GM21737 (cell line): ENCODE results near the gene NELFA.
"Not testable (repeated sequence)": the region's sequence is repeated elsewhere in the genome, so short reads cannot be mapped to it uniquely, and the experiment has no call there.

ENCODE experiments used
- ATAC-seq: cut with Tn5 transposase; IDR thresholded peaks from one replicate; pipeline ENCODE4 v1.9.1; 2021; ENCODE audit warnings: mild to moderate bottlenecking, moderate library complexity; ENCODE audit not compliant: unreplicated experiment

NELFA gene

DNA sequence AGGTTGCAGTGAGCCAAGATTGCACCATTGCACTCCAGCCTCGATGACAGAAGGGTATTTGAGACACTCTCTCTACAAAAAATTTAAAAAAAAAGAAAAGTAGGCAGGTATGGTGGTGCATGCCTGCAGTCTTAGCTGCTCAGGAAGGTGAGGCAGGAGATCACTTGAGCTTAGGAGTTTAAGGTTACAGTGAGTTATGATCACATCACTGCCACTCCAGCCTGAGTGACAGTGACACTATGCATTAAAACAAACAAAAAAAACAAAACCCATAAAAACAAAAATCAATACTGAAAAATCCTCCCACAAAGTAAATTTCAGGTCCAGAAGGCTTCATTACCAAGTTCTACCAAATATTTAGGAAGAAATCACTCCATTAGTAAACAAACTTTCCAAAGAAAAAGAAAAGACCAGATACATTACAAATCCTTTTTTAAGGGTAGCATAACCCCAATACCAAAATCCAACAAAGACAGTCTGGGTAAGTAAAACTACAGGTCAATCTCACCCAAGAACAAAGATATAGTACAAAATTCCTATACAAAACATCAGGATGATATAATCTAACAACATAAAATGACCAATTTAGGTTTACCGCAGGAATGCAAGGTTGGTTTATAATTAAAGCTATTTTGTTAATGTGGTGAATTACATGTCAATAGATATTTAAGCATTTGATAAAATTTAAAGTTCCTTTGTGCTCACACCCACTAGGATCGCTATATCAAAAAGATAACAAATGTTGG, 11.7 kb downstream of the NELFA start:
- ATAC-seq, result no peak

DNA sequence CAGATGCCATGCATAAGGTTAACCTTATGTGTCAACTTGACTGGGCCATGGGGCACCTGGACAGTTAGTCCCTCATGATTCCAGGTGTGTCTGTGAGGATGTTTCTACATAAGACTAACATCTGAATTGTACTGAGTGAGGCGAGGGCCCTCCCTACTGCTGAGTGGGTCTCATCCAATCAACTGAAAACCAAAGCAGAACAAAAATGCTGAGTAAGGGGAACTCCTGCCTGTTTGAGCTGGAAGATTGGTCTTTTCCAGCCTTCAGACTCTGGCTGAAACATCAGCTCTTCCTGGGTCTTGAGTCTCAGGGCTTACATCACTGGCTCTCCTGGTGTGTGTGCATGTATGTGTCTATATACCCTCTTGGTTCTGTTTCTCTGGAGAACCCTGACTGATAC, 13.8 kb downstream of the NELFA start:
- ATAC-seq, result no peak

DNA sequence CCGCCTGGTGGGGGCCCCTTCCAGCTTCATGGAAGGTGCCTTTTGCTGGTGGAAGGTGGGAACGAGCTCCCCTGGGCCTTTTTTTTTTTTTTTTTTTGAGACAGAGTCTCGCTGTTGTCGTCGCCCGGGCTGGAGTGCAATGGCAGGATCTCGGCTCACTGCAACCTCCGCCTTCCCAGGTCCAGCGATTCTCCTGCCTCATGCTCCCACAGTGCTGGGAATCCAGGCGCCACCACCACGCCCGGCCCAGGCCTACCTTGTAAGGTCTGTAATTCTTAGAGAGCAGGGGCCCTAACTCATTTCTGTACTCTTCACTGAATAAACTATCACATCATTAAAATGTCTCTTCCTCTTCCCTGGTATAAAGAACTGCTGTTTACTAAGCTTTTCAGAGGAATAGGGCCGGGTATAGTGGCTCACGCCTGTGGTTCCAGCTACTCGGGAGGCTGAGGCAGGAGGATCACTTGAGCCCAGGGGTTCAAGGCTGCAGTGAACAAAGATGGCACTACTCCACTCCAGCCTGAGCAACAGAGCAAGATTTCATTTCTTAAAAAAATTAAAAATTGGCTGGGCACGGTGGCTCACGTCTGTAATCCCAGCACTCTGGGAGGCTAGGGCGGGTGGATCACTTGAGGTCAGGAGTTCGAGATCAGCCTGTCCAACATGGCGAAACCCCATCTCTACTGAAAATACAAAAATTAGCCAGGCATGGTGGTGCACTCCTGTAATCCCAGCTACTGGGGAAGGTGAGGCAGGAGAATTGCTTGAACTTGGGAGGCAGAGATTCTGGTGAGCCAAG, 14.9 kb downstream of the NELFA start:
- ATAC-seq, result not testable (repeated sequence)

DNA sequence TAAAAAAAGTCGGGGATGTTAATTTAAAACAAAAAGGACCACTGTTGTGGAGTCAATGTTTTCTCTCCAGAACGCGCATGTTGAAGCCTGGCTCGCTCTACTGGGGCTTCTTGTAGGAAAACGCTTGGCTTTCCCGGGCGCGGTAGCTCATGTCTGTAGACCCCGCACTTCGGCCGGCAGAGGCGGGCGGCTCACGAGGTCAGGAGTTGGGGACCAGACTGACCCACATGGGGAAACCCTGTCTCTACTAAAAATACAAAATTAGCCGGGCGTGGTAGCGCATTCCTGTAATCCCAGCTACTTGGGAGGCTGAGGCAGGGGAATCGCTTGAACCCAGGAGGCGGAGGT, 15.6 kb downstream of the NELFA start:
- no peak for ATAC-seq

DNA sequence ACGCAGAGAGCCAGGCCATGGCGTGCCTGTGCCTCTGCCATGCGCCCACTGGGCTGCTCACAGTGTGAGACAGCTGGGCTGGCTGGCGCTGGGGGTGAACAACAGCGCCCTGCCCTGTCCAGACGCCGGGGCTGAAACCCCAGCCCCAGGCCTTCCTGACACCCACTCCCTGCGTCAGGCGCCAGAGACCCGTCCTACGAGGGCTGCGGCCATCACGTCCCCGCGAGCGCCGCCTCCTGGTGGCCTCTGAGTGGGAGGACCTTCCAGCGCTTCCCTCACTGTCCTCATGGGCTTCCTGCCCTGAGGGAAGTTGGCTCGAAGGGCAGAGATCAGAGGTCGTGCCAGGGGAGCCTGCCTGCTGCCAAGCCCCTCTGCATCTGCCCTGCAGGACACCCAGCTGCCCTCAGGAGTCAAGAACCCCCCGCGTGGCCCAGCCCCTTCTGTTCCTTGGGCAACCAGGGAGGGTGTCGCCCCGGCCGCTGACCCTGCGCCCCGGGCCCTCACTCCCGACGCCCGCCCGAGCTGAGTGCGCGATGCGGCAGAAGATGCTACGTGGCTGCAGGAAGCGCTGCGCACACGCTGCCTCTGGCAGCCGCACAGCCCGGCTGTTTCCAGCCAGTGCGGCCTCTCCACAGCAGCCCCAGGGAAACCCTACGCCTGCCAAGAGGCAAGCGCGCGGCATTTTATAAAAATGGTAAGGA, 16.2 kb downstream of the NELFA start:
- ATAC-seq, result no peak

DNA sequence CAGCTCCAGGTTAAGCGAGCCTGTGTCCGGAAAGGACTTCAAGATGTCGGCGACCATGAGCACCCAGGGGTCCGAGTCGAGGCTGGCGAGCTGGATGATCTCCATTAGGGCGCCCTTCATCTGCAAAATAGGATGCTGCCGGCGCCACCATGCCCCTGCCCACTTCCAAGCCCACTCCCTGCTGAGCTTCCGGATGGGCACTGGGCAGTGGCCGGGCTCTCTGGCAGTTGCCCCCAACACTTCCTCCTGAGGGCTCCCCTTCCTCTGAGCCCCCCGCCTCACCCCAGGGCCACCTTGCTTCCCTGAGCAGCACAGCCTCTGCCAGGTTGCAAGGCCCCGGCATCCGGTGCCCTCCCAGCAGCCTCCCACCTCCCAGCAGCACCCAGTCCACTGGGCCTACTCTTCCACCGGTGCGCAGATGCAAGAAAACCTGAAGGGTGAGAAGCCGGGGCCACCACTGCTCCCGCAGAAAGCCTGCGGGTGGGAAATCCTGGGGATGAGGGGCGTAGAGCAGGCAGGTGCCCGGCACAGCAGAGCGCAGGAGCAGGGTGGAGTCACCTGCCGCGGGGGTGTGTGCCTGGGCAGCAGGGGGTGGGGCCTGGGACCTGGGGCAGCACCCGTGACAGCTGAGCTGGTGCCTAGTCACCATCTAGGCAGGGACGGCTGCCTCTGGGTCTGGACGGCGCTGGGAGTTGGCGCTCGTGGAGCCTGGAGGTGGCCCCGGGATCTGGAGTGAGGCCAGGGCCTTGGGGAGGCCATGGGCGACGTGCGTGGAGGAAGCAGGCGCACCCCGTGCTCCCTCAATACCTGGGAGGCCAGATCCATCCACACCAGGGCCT, 17.0 kb downstream of the NELFA start:
- ATAC-seq, result no peak

DNA sequence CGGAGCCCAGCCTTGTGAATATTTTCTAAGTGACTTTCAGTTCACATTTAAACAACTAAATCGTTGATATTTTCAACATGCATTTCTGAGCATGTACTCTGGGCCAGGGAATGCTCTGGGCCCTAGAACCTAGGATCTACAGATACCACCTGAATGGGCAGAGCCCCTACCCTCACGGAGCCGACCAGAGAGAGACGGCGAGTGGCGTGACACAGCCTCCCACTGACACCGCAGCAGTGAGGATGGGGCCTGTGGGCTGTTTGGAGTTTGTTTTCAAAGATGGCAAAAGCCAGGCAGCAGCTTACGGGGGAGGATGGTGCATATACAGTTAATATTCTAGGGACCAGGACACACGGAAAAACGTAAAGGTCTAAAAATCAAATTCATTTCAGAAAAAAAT, 17.7 kb downstream of the NELFA start:
- ATAC-seq, result no peak

DNA sequence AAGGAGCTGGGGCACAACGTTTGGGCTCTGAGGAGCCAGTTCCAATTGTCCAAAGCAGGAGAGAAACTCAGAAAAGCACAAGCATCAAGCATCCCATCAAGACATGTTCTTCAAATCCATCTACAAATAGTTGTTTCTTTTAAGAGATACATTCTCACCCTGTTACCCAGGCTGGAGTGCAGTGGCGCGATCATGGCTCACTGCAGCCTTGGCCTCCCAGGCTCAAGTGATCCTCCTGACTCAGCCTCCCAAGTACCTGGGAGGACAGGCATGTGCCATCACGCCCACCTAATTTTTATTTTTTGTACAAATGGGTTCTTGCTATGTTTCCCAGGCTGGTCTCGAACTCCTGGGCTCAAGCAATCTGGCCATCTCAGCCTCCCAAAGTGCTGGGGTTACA, 18.1 kb downstream of the NELFA start:
- no peak for ATAC-seq

DNA sequence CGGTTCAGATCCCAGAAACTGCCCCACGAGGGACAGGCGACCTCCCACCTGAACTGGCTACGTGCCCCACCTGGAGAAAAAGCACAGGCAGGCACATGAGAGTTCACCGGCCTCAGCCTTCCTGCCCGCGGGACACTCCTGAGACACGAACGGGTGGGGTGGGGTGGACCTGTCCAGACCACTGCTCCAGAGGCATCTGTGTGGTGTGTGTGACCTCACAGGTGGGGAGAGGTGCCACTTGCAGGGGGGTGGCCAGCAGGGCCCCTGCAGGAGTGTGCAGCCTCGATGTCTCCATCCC, 18.5 kb downstream of the NELFA start:
- ATAC-seq, result no peak

DNA sequence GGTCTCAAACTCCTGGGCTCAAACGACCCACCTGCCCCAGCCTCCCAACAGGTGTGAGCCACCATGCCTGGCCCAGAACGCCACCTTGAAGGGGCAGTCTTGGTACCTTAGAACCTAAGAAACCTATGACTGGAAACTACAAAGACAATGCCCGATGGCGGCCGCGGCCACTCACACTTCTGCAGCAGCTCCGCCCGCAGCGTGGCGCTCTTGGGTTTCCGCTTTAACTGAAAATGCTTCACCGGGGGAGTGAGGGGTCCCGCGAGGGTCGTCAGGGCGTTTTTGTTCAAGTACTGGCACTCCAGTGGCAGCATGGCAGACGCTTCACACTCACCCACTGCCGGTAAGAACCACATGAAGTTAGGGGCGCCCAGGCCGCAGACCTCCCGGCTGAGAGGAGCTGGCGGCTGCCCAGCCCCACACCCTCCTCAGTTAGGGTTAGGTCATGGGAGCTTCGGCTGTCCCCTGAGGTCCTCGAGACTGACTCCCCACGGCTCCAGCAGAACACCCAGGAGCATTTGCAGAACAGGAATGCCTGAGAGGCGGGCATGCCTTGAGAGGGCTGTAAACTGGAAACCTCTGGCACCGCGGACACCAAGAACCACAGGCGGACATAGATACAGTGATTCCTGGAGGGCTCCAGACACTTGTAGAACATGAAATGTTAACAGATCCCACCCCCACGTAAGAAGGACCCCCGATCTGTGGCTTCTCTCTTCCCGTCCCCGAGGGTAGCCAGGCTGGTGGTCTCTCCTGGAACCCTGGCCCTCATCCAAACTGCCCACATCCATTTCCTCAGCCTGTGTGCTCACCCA, 19.0 kb downstream of the NELFA start:
- no peak for ATAC-seq

DNA sequence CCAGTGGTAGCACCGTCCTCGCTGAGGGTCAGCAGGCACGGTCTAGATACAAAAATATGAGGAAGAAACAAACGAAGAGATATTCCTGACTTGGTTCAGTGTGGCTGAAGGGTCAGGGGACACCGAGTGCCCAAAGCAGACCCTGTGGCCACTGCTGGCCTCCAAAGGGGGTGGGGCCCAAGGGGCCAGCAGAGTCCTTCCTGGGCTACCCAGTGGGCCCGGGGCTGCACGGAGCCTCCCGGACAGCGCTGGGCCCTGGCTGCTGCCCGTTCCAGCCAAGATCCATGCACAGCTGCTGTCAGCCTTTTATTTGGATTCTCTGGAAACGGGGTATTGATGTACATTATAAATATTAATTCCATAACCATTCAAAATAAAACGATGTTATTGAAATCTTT, 20.4 kb downstream of the NELFA start:
- ATAC-seq, result no peak

DNA sequence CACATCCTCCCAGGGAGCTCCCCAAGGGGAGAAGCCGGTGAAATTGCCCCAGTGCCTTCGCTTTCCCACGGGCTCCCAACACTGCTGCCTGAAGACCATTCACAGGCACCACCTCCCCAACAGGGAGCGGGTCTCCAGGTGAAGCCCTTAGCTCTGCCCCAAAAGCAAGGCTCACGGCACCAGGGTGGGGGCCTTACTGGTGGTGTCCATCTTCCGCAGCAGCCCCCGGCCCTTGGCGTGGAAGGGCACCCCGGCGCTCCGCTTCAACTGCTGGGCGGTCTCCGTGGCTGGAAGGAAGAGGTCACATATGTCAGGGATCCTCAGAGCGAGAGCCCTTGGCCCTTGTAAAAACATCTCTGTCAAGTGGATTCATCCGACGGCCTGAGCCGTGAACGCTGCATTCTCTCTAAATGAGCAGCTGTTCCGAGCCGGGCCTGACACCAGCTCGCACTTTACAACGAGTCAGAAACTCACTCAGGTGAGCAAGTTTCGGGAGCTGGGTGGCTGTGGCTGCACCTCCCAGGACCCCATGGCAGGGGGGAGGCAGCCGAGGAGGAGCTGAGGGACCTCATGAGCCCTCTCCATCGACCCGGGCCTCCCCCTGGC, 20.9 kb downstream of the NELFA start:
- no peak for ATAC-seq

DNA sequence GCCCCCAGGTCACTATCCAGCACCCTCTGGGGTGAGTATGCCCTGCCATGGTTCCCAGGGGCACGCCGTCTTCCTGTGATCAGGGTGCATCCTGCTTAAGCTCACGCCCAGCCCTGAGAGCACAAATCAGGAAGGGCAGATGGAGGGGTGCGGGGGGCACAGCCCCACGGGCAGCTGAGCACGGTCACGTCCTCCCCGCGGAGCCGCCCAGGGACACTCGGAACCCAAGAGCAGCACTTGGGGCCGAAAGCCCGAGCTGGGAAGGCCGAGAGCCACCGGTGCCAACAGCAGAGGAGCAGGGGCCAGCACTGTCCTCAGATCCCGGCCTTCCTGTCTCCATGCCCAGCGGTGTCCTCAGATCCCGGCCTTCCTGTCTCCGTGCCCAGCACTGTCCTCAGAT, 21.5 kb downstream of the NELFA start:
- ATAC-seq, result no peak

DNA sequence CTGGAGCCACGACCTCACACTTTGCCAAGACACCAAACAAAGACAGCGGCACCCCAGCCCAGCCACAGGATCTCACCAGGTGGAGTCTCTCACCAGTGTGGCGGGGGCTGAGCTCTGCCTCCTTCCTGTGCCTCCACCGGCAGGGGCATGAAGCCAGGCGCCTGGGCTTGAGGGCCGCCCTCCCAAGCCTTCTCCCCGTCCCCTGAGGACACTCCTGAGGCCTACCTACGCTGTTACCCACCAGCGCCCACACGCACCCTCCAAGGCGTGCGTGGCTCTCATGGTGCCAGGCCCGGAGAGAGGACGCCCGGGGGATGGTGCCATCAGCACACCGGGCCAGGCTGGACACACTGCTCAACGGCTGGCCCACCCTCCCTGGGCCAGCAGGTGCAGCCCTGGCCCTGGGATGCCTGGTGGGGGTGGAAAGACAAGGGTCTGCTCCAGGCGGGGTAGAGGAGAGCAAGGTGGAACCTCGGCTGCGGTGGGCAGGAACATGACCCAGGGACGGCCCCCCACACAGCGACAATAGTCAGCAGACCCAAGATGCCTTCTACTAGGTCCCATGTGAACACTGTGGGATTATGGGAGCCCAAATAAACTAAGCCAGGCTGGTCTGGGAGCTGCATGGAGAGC, 22.1 kb downstream of the NELFA start:
- ATAC-seq, result no peak

DNA sequence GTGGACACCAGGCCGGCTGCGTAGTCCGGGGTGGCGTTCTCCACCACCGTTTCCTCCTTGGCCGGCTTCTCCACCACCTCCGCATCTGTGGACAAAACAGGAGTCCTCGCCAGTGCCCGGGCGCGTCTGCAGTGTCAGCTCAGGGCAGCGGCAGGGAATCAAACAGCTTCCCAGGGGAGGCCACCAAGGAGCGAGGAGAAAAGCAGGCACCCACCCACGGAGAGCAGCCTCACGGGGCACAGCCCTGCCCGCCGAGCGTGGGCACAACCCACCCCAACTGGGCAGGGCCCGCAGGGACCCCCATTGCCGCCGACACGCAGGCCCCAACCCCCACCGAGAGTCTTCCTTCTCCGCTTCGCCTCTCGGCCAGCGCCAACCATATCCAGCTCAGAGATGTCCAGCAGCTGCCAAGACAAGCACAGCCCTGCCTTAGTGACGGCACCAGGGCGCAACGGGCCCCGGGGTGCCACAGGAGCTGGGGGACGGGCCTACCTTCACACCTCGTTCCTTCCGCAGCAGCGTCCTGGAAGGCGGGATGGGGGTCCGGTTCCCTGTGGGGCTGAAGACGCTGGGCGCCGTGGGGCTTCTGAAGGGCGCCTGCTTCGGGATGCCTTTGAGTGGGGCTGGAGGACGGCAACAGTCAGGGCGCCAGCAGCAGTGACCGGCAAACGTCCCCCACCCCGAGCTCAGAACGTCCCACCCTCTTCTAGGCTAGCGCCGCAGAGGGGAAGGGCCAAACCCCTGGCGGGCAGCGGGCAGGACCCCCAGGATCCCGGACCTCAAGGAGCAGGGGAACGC, 22.8 kb downstream of the NELFA start:
- no peak for ATAC-seq

DNA sequence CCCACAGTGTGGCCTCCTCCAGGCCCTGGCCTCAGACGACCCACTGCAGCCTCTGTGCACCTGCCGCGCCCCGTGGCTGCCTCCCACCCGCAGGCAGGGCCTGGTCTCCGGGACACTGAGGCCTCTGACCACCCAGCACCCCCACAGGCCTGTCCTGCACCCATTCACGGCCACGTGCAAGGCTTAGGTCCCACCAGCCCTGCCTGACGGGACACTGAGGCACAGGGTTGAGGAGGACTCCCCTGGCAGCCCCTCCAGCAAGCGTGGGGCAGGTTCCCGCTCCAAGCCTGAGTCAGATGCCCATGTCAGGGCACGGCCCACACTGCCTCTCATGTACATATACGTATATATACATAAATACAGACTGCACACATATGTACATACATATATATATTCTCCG, 23.5 kb downstream of the NELFA start:
- no peak for ATAC-seq

DNA sequence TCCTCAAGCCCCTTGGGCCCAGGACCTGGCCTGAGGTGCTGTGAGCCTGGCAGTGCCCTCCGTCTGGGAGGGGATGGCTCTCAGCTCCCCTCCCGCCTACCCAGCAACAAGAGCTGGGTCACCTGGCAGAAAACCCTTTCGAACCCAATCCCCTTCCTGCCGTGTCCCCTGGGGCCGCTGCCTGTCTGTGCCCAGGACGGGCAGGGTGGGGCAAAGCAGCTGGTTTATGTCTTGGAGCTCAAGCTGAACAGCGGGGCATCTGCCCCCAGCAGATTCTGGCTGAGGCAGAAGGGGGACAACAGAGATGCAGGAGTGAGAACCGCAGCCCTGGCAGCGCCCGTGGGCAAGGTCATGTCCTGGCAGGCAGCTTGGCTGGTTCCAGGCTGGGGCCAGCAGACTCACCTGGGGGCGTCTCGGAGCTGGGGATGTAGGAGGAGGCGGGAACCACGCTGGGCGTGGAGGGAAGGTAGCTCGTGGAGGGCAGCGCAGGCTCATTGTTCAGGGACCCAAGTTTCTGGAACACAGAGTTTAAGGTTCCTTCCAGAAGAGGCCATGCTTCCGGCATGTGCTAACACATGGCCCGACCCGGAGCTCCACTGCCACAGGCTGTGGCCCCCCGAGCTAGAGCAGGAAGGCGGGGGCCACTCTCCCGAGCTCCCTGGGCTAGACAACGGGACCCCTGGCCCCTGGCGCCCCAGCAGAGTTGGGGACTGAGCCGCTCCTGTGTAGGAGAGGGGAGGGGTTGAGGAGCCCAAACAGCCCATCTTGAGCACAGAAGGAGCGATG, 24.2 kb downstream of the NELFA start:
- ATAC-seq, result no peak

DNA sequence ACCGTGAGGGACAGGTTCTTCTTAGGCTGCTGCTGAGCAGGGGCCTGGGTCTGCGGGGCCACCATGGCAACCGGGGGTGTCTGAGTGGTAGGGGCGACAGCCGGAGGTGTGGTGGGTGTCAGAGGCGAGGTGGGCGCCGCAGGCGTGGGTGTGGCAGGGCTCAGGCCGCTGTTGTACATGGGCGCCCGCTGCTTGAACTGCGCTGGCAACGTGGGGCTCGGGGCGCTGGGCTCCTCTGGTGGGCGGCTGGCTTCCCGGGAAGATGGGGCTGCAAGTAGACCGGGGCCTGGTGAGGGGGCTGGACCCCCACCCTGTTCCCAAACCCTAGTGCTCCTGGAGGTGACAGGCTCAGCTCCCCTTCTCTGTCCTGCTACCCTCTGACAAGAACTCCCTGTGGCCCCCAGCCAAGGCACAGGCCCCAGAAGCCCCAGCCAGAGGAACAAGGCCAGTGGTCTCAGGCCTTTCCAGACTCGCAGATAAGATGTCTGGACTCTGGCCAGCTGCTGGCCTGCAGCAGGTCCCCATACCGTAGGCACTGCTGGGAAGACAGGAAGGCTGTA, 24.8 kb downstream of the NELFA start:
- no peak for ATAC-seq
